GM10248 (cell line): Measurements from ENCODE around the gene CHST11.

Experiments used
- CTCF ChIA-PET: fragments of 300-600 bp; sonication (Branson Sonifier 250); formaldehyde crosslinking; extraction: SDS; loops from one replicate; lab custom pipeline; 2021; ENCODE audit warnings: antibody characterized with exemption; lab: Yijun Ruan, JAX
- POLR2A ChIA-PET: fragments of 350-650 bp; sonication (Branson Sonifier 250); formaldehyde crosslinking; extraction: SDS; loops from one replicate; lab custom pipeline; 2020; ENCODE audit warnings: antibody characterized with exemption; lab: Yijun Ruan, JAX
- DNase-seq: peaks from one replicate; pipeline ENCODE4 v3.0.0; 2012; ENCODE audit errors: extremely low spot score
- CTCF ChIP-seq: IDR thresholded peaks from 2 replicates; pipeline ENCODE4 v1.5.1; 2012; ENCODE audit warnings: mild to moderate bottlenecking, low read depth; ENCODE audit errors: extremely low read depth, missing control alignments, control extremely low read depth

CHST11 gene

GRCh38 chr12:104459368-104459909, 2.7 kb downstream of the CHST11 start:
- POLR2A ChIA-PET: interaction anchor here (1.4 to 1.9 kb wide), 2 partner anchors 13 to 145 kb away, joined by 4 to 5 read pairs; no protein-coding TSS in a partner anchor
- no peak for TF ChIP-seq CTCF
- CTCF ChIA-PET: interaction anchor here (0.7 to 3.7 kb wide), 12 partner anchors 9 to 124 kb away, joined by 3 to 20 read pairs (median 4); no protein-coding TSS in a partner anchor
- no peak for DNase-seq

- no peak for DNase-seq
- ChIA-PET CTCF (interaction anchor here (0.7 to 3.7 kb wide), 8 partner anchors 10 to 181 kb away, joined by 3 to 20 read pairs (median 4); no protein-coding TSS in a partner anchor), POLR2A (interaction anchor here (1.4 to 1.9 kb wide), 2 partner anchors 12 to 144 kb away, joined by 4 to 5 read pairs; no protein-coding TSS in a partner anchor)
- no peak for TF ChIP-seq CTCF
Measured at GRCh38 chr12:104460041-104460719, 3.4 kb downstream of the CHST11 start.

- no peak for DNase-seq
- ChIA-PET POLR2A (no interaction called here), CTCF (interaction anchor here (2.9 to 3.7 kb wide), 2 partner anchors 12 to 17 kb away, joined by 15 to 20 read pairs; no protein-coding TSS in a partner anchor)
- TF ChIP-seq CTCF: no peak
Measured at GRCh38 chr12:104460973-104461698, 4.4 kb downstream of the CHST11 start.

GRCh38 chr12:104462325-104462724, 5.6 kb downstream of the CHST11 start:
- CTCF ChIA-PET: no interaction called here
- DNase-seq: no peak
- POLR2A ChIA-PET: no interaction called here

GRCh38 chr12:104462931-104463339, 6.2 kb downstream of the CHST11 start:
- CTCF ChIA-PET: interaction anchor here (0.6 kb wide), 1 partner anchor 25 kb away, joined by 3 read pairs; no protein-coding TSS in a partner anchor
- POLR2A ChIA-PET: no interaction called here
- no peak for TF ChIP-seq CTCF
- DNase-seq: peak; percentile 60

More at GRCh38 chr12:104462325-104462724, 5.6 kb downstream of the CHST11 start:
- no peak for TF ChIP-seq CTCF

- POLR2A ChIA-PET: no interaction called here
- TF ChIP-seq CTCF: no peak
- CTCF ChIA-PET: interaction anchor here (0.6 to 1.5 kb wide), 2 partner anchors 10 to 24 kb away, joined by 3 to 5 read pairs; no protein-coding TSS in a partner anchor
- no peak for DNase-seq
Measured at GRCh38 chr12:104463368-104463767, 6.6 kb downstream of the CHST11 start.
